DMS53 (cell line): Measurements from ENCODE around the gene ACER2.
"Not testable (repeated sequence)": the region's sequence is repeated elsewhere in the genome, so short reads cannot be mapped to it uniquely, and the experiment has no call there.

Experiments
- DNase-seq: peaks from one replicate; lab custom pipeline; 2025; lab: John Stamatoyannopoulos, UW

ACER2 gene

GRCh38 chr9:19409401-19410194 lies 789 bp downstream of the ACER2 start:
- peak; percentile 64 for DNase-seq

- no peak for DNase-seq
These were observed 1.3 kb downstream of the ACER2 start for GRCh38 chr9:19410195-19410503.

DNA sequence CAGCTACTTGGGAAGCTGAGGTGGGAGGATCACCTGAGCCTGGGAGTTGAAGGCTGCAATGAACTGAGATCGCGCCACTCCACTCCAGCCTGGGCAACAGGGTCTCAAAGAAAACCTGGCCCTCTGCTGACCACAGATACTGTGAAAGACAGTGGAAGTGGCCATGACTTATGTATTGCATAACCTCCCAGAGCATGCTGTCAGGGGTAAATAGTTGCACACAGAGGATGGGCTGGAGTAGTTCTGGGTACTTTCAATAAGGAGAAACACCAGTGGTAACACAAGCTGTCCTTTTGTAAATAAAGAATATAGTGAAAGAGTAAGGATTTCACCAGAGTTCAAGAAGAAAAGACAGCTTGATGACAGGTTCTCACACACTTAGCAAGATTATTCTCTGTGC lies 1.8 kb downstream of the ACER2 start:
- DNase-seq = no peak

- DNase-seq = no peak
These were observed 2.5 kb downstream of the ACER2 start for GRCh38 chr9:19411316-19411715.

DNA sequence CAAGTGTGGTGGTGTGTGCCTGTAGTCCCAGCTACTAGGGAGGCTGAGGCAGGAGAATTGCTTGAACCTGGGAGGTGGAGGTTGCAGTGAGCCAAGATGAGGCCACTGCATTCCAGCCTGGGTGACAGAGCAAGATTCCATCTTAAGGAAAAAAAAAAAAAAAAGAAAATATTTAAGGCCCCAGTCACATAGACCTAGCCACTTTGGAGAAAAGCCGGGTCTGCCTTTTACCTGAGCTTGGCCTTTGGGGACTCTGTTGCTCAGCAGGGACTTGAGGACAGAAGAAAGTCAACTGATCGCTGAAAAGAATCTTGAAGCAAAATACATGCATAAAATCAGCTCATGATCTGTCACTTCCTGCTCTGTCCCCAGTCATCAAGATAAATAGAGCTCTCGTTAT lies 4.6 kb downstream of the ACER2 start:
- not testable (repeated sequence) for DNase-seq

DNA sequence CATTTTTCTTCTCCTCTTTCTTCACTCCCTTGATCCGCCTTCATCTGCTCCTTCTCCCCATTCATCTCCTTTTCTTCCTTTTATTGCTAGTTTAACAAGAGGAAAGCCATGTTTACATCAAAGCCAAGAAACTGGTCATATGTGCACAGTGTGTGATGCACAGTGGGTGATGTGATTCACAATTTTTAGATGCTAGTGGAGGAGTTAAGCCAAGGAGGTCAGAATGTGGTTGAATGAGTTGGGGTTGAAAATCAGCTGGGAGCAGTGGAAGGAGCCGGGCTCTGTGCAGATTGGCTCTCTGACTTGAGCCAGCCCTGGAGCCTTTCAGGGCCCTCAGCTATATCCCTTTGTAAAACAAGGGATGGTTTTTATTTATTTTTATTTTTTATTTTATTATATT lies 7.3 kb downstream of the ACER2 start:
- no peak for DNase-seq

- DNase-seq = no peak
These were observed 12.1 kb downstream of the ACER2 start for GRCh38 chr9:19420877-19421276.

GRCh38 chr9:19423163-19423562 lies 14.4 kb downstream of the ACER2 start:
- no peak for DNase-seq

DNA sequence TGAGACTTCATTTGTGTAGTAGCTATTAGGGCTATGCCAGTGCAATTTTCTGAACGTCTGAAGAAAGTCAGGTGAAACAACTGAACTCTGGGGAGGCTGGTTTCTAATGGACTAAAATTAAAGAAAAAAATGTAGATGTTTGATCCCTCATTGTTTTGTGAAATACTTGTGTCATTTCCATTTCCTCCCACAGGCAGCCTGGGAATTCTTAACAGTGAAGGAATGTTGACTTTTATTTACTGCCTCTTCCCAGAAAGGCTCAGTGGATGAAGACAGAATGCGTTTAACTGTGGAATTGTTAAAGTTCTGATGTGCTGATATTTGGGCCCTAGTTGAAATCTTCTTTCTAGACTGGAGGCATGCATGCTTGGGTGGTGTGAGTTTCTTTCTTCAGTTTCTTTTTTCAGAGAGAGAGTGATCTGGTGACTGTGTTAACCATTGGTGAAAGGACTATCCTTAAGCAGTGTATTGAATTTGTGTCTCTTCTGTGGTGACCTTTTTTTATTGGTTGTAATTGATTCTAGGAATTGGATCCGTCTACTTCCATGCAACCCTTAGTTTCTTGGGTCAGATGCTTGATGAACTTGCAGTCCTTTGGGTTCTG lies 15.5 kb downstream of the ACER2 start:
- no peak for DNase-seq

GRCh38 chr9:19429595-19429994 lies 20.8 kb downstream of the ACER2 start:
- no peak for DNase-seq

DNA sequence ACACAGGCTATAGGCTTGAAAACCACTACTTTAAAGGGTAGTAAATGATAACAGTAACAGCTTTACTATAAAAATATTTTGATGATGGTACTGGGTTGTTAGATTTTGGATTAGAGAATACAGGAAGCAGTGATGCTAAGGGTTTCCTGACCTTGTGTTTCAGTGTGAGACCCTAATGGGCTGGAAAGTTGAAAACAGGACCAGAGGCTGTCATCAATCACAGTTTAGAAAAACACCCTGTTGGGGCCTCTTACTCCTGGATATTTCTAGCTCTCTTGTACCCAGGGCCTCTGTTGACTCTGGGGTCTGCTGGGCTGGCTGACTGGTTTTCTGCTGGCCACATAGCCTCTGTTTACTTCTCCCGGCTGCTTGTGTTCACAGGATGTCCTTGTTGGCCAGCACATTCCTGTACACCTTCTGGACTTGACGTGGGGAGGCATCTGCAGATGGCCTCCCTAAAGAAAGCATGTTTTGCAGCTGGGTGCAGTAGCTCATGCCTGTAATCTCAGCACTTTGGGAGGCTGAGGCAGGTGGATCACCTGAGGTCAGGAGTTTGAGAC lies 21.5 kb downstream of the ACER2 start:
- no peak for DNase-seq

DNA sequence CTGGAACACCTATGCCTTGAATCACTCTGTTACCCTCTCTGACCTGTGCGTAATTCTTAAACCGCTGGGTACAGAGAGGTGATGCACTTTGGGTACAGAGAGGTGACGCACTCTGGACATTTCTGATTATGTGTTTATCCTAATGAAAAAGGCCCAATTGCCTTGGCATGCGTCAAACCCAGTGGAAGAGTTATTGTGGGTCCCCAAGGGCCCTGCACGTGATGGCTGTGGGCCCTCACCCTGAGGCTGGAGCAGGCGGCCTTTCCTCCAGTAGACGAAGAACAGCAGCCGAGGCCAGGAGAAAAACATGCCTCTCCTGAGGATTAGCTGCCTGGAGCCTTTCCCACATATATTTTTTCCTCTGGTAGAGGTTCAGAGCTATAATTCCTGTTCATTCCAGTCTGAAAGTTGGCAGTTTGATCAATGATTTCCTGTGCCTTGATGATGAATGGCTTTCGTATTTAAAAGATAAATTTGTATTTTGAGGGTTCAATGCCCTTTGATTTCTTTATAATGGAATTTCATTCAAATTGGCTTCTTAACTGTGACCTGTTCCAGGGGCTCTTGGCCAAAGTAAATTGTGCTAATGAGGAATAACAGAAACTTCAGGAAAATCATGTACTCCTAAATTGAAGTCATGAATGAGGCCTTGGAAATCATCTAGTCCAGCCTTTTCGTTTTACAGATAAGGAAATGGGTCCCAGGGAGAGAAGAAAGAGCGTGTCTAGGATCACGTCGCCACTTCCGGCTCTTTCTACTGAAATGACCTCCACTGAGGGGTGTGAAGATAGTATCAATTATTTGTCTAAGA lies 22.8 kb downstream of the ACER2 start:
- no peak for DNase-seq

GRCh38 chr9:19432473-19432872 lies 23.7 kb downstream of the ACER2 start:
- DNase-seq = no peak

- not testable (repeated sequence) for DNase-seq
These were observed 24.9 kb downstream of the ACER2 start for GRCh38 chr9:19433729-19434128.

DNA sequence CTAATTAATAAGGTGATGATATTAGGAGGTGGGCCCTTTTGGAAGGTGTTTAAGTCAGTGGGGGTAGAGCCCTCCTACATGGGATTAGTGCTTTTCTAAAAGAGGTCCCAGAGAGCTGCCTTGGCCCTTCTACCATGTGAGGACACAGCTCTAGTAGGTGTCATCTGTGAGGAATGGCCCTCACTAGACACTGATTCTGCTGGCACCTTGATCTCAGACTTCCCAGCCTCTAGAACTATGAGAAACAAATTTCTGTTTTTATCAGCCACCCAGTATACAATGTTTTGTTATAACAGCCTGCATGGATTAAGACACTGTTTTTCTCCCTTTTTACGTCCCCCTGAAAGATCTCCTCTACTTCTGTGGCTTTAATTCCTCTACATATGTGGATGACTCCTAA lies 31.6 kb downstream of the ACER2 start:
- no peak for DNase-seq

- no peak for DNase-seq
These were observed 32.2 kb downstream of the ACER2 start for GRCh38 chr9:19440823-19441580.

DNA sequence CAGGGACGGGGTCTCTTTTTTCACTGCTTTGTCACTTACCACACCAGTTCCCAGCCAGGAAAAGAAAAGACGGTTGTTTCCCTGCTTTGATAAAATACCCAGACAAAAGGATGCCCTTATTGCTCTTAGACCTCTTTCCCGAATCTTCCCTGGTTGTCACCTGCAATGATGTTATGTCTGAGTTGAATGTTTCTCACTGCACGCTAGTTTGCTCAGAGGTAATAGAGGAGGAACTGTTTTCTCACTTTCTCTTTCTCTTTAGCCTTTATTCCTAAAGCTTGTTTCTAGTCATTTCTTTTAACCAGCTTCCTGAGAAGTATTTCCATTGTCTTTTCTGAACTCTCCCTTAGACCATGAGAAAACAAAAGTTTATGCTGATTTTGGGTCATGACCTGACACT lies 32.9 kb downstream of the ACER2 start:
- no peak for DNase-seq

- DNase-seq = no peak
These were observed 33.4 kb downstream of the ACER2 start for GRCh38 chr9:19442240-19442639.

- DNase-seq = no peak
These were observed 36.6 kb downstream of the ACER2 start for GRCh38 chr9:19445452-19445851.

GRCh38 chr9:19446361-19446861 lies 37.6 kb downstream of the ACER2 start:
- no peak for DNase-seq

- no peak for DNase-seq
These were observed 42.7 kb downstream of the ACER2 start for GRCh38 chr9:19451240-19452087.
